HepG2 (cell line): Measurements from ENCODE around the gene ATP8A2. TPM values are rescaled to one million over a fixed set of nuclear protein-coding genes. Genes with fewer than 3 reads are reported as not detected.

Experiments used
- ATAC-seq: fragments of 200-7000 bp; cut with Tn5 transposase; 3 replicates; pipeline ENCODE4 v1.9.1; 2020; ENCODE audit warnings: mild to moderate bottlenecking, moderate library complexity
- BruUV-seq: library from RNA; stranded (reverse); fragments of 400-500 nt; replicated peaks from 2 replicates; lab custom pipeline; 2021; lab: Mats Ljungman, UMichigan
- CTCF ChIA-PET: fragments of 300-600 bp; formaldehyde crosslinking; extraction: SDS; loops from one replicate; lab custom pipeline; 2021; ENCODE audit warnings: low total read pairs, inconsistent platforms, low intra/inter-chr PET ratio; lab: Yijun Ruan, JAX
- POLR2A ChIA-PET: fragments of 350-600 bp; sonication (Branson Sonifier 250); formaldehyde crosslinking; loops from one replicate; lab custom pipeline; 2020; ENCODE audit warnings: antibody characterized with exemption, inconsistent platforms; lab: Yijun Ruan, JAX
- DNase-seq: peaks from one replicate; pipeline ENCODE4 v3.0.0-alpha.2; 2015; ENCODE audit warnings: low spot score
- FAIRE-seq: peaks from 3 replicates; lab custom pipeline; 2011; peaks lifted over from hg19 to GRCh38; lab: Jason Lieb, UNC
- H2AFZ ChIP-seq: one replicate; pipeline ENCODE4 v1.6.1; 2011; ENCODE audit warnings: low read length, inconsistent platforms
- H3K27ac ChIP-seq: fragments of 300-600 bp; 3 replicates; pipeline ENCODE4 v1.8.0; 2011; ENCODE audit warnings: mixed run types, mild to moderate bottlenecking, mixed read lengths, low read length, inconsistent platforms; ENCODE audit not compliant: insufficient read depth; ENCODE audit errors: extremely low read length
- H3K27me3 ChIP-seq, 2 experiments: fragments of 200-600 bp in 1 of 2; 2 replicates in 1 of 2; 3 replicates in 1 of 2; pipeline versions ENCODE4 v1.6.0 to v1.8.0; 2011; ENCODE audit warnings: low read length in 2 of 2, mild to moderate bottlenecking in 2 of 2, moderate library complexity in 2 of 2, inconsistent platforms in 1 of 2; ENCODE audit not compliant: insufficient read depth in 2 of 2, control insufficient read depth in 1 of 2
- H3K36me3 ChIP-seq, 2 experiments: fragments of 200-600 bp in 1 of 2; replicated peaks in 1 of 2; 2 replicates in 1 of 2; 3 replicates in 1 of 2; pipeline versions ENCODE4 v1.5.1 to v1.8.0; 2011; ENCODE audit warnings: low read length in 2 of 2, inconsistent platforms in 1 of 2; ENCODE audit not compliant: insufficient read depth in 2 of 2, control insufficient read depth in 1 of 2
- H3K4me1 ChIP-seq: 2 replicates; pipeline ENCODE4 v1.5.1; 2012; ENCODE audit warnings: low read length, inconsistent platforms; ENCODE audit not compliant: insufficient read depth
- H3K4me2 ChIP-seq: 2 replicates; pipeline ENCODE4 v1.6.0; 2011; ENCODE audit warnings: low read depth, low read length, inconsistent platforms
- H3K4me3 ChIP-seq, 3 experiments: fragments of 200-600 bp in 1 of 3; sonication (generic), shearing (Covaris generic) in 1 of 3; replicated peaks in 1 of 3; 2 replicates each; pipeline ENCODE4 v1.5.1; 2011 to 2016; ENCODE audit warnings: low read length in 3 of 3, inconsistent platforms in 2 of 3, low read depth in 2 of 3, mild to moderate bottlenecking in 2 of 3, control low read depth in 1 of 3, mixed read lengths in 1 of 3; ENCODE audit not compliant: insufficient read depth in 1 of 3
- H3K79me2 ChIP-seq: one replicate; pipeline ENCODE4 v1.6.1; 2011; ENCODE audit warnings: low read length, inconsistent platforms; ENCODE audit not compliant: insufficient read depth
- H3K9ac ChIP-seq: 2 replicates; pipeline ENCODE4 v1.6.0; 2011; ENCODE audit warnings: mild to moderate bottlenecking, low read depth, low read length, inconsistent platforms; ENCODE audit not compliant: insufficient read depth
- H3K9me3 ChIP-seq: 2 replicates; pipeline ENCODE4 v1.5.1; 2012; ENCODE audit warnings: mild to moderate bottlenecking, low read length
- H4K20me1 ChIP-seq: 2 replicates; pipeline ENCODE4 v1.6.0; 2011; ENCODE audit warnings: inconsistent platforms, mild to moderate bottlenecking, low read length, moderate library complexity; ENCODE audit not compliant: insufficient read depth
- BRCA1 ChIP-seq: sonication (generic); formaldehyde crosslinking; IDR thresholded peaks from 2 replicates; pipeline ENCODE4 v1.4.0; 2020; ENCODE audit warnings: missing genetic modification reagents
- FLYWCH1 ChIP-seq: sonication (generic); formaldehyde crosslinking; IDR thresholded peaks from 2 replicates; pipeline ENCODE4 v1.8.1; 2023; ENCODE audit warnings: mild to moderate bottlenecking, missing genetic modification reagents
- TARDBP ChIP-seq: sonication (generic); formaldehyde crosslinking; IDR thresholded peaks from 2 replicates; pipeline ENCODE4 v1.8.0; 2022; ENCODE audit warnings: mild to moderate bottlenecking, missing genetic modification reagents
- TBL1XR1 ChIP-seq: fragments of 150-350 bp; IDR thresholded peaks from 2 replicates; pipeline ENCODE4 v1.6.1; 2014; ENCODE audit warnings: borderline replicate concordance, low read length; ENCODE audit not compliant: partially characterized antibody
- TRIM24 ChIP-seq: sonication (generic); formaldehyde crosslinking; IDR thresholded peaks from 2 replicates; pipeline ENCODE4 v1.8.0; 2022; ENCODE audit warnings: mild to moderate bottlenecking, missing genetic modification reagents
- WGBS: methylation state at CpG from one replicate; pipeline ENCODE4 v1.1.6; 2017; ENCODE audit warnings: low lambda C conversion rate; 5-methylcytosine and 5-hydroxymethylcytosine counted together
- in situ Hi-C: cut with HindIII; loops from 2 replicates; pipeline ENCODE4 v1.10.0; 2017; ENCODE audit warnings: low pct_unique_long_range_greater_than_20kb; ENCODE audit not compliant: extremely low pct_ligation_motif_present
- intact Hi-C: fragments of 100-400 bp; cut with micrococcal nuclease; formaldehyde crosslinking; loops from one replicate; pipeline ENCODE4 v1.10.0; 2022; ENCODE audit not compliant: unreplicated experiment
- polyA plus RNA-seq, 8 experiments: library from polyadenylated mRNA; depleted of rRNA in 3 of 8; stranded (reverse) in 7 of 8; unstranded in 1 of 8; fragments of >200 nt; fragmentation: Illumina TruSeq in 4 of 8; extraction: Trizol in 4 of 8; gene quantifications; 2 replicates each; pipeline versions ENCODE4 v1.2.1 to v1.2.3, GENCODE V29; 2011 to 2016; ENCODE audit warnings: low read depth in 4 of 8, missing spikeins in 1 of 8, mixed read lengths in 1 of 8; ENCODE audit not compliant: insufficient read depth in 1 of 8
- total RNA-seq, 5 experiments: library from RNA; depleted of rRNA; stranded (reverse); fragments of >200 nt; fragmentation: Illumina TruSeq; extraction: Trizol; gene quantifications; 2 replicates each; pipeline ENCODE4 v1.2.3, GENCODE V29; 2016; ENCODE audit warnings: low read depth in 1 of 5
- TF ChIP-seq, protein P1 (sequence below): sonication (generic); formaldehyde crosslinking; IDR thresholded peaks from 2 replicates; pipeline ENCODE4 v1.5.0; 2020; ENCODE audit warnings: mild to moderate bottlenecking, missing genetic modification reagents, moderate library complexity
- TF ChIP-seq, protein P2 (sequence below), 2 experiments: sonication (generic) in 1 of 2; formaldehyde crosslinking in 1 of 2; IDR thresholded peaks; 2 replicates each; pipeline versions ENCODE4 v1.4.0 to v1.6.1; 2018 to 2020; ENCODE audit warnings: missing genetic modification reagents in 2 of 2, borderline replicate concordance in 1 of 2, low read depth in 1 of 2, mild to moderate bottlenecking in 1 of 2, missing biosample characterization in 1 of 2

The ATP8A2 gene
- total and polyA plus RNA-seq, 2 of the 13 experiments (the other 11 are each of a cell fraction or from before 2014, with no cell fraction given), result 0.09 TPM; not detected in 1

DNA sequence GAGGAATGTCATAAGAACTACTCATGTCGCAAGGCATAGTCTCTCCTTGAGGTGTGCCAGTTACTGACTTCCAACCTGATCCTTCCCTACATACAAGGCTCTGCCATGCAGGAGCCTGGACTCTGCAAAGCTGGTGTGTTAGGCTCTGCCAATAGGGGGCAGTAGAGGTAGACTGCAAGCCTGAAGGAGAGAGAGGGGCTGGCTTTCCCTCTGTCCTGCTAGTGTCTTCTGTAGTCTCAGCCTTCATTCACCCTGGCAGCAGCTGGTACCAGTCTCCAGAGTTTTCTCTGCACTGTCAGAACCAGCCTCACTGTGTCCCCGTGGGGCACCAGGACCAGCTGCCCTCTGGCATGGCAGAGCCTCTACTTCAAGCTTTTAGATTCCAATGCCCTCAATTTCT is 665.5 kb downstream of the ATP8A2 start:
- no peak overlapping the region for H3K9ac ChIP-seq
- in situ Hi-C loops, result no loop called here
- CTCF ChIA-PET, result no interaction called here
- no peaks in the 10 kb centered on the region for H4K20me1 ChIP-seq
- H3K36me3 ChIP-seq, result no peaks in the 10 kb centered on the region
- no peaks in the 10 kb centered on the region; a peak in 1 of 5 replicates for H3K27me3 ChIP-seq
- no peak for ATAC-seq
- DNase-seq, result no peak
- TF ChIP-seq, protein P1, sequence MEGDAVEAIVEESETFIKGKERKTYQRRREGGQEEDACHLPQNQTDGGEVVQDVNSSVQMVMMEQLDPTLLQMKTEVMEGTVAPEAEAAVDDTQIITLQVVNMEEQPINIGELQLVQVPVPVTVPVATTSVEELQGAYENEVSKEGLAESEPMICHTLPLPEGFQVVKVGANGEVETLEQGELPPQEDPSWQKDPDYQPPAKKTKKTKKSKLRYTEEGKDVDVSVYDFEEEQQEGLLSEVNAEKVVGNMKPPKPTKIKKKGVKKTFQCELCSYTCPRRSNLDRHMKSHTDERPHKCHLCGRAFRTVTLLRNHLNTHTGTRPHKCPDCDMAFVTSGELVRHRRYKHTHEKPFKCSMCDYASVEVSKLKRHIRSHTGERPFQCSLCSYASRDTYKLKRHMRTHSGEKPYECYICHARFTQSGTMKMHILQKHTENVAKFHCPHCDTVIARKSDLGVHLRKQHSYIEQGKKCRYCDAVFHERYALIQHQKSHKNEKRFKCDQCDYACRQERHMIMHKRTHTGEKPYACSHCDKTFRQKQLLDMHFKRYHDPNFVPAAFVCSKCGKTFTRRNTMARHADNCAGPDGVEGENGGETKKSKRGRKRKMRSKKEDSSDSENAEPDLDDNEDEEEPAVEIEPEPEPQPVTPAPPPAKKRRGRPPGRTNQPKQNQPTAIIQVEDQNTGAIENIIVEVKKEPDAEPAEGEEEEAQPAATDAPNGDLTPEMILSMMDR (CRISPR knock-in tag), result 0 out of 2 replicates have a peak, but pooled peaks have one; percentile 12
- TF ChIP-seq TBL1XR1, result no peak
- TF ChIP-seq BRCA1 (CRISPR knock-in tag), result no peak
- no peak for TF ChIP-seq TRIM24 (CRISPR knock-in tag)
- TF ChIP-seq TARDBP, result no peak
- TF ChIP-seq, protein P2, sequence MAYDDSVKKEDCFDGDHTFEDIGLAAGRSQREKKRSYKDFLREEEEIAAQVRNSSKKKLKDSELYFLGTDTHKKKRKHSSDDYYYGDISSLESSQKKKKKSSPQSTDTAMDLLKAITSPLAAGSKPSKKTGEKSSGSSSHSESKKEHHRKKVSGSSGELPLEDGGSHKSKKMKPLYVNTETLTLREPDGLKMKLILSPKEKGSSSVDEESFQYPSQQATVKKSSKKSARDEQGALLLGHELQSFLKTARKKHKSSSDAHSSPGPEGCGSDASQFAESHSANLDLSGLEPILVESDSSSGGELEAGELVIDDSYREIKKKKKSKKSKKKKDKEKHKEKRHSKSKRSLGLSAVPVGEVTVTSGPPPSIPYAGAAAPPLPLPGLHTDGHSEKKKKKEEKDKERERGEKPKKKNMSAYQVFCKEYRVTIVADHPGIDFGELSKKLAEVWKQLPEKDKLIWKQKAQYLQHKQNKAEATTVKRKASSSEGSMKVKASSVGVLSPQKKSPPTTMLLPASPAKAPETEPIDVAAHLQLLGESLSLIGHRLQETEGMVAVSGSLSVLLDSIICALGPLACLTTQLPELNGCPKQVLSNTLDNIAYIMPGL (CRISPR knock-in tag; IDR thresholded peaks at IDR 0.05; ENCODE audit: borderline replicate concordance in 1 of 2, low read depth in 1 of 2), result no peak
- TF ChIP-seq FLYWCH1 (CRISPR knock-in tag), result no peak
- no peak overlapping the region for H3K4me2 ChIP-seq
- FAIRE-seq, result no peak
- H3K4me3 ChIP-seq, result no peak overlapping the region
- WGBS, result 28% methylated on average over 2 of the region's 2 CpGs
- no peak overlapping the region for H3K27ac ChIP-seq
- POLR2A ChIA-PET, result no interaction called here
- no TSS peak for BruUV-seq
- H3K79me2 ChIP-seq, result no peaks in the 10 kb centered on the region
- no peak overlapping the region for H2AFZ ChIP-seq
- intact Hi-C loops, result no loop called here
- no peaks in the 10 kb centered on the region for H3K4me1 ChIP-seq
- H3K9me3 ChIP-seq, result no peaks in the 10 kb centered on the region
